ENCODE data around the gene RB1.

Gene RB1

DNA sequence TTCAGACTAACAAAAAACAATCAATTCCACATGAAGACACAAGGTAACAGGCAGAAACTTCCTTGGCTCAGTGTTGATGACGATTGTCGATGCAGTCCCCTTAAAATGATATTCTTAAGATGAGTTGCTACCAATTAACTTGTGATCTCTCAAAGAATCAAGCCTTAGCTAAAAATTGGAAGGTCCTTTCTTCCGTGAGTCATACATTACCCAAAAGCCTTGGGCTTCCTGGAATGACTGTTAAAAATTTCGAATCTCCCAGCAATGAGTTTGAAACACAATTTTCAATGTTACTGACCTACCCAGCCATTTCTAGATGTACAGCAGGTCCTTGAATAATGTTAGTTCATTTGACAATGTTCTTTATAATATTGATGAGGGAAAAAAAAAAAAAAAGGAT, 28.0 kb upstream of the RB1 start:
- no peak for TF ChIP-seq CTCF (IDR thresholded peaks at IDR 0.05)

DNA sequence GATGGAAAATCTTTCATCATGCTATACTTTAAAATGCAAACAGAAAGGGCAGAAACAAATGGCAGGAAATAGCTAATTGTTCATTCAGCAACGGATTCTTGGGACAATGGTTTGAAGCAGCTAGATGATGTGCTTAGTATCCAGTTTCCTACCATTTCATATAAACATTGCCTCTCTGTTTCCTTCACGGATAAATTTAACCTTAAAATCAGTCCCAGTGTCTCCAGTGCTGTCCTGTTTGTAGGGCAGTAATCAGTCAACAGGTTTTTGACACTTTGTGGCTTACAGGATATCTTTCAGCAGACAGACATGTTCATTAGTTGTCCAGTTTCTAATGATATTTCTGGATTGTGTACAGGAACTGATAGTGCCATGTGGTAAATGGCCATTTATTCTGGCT, 24.7 kb upstream of the RB1 start:
- no peak for TF ChIP-seq CTCF (IDR thresholded peaks at IDR 0.05)

GRCh38 chr13:48281556-48281955, 22.0 kb upstream of the RB1 start:
- no peak for TF ChIP-seq CTCF (IDR thresholded peaks at IDR 0.05)

GRCh38 chr13:48291730-48292129, 11.8 kb upstream of the RB1 start:
- TF ChIP-seq CTCF (IDR thresholded peaks at IDR 0.05): no peak

- TF ChIP-seq CTCF (IDR thresholded peaks at IDR 0.05): no peak
Observed at GRCh38 chr13:48292650-48293049, 10.9 kb upstream of the RB1 start.

DNA sequence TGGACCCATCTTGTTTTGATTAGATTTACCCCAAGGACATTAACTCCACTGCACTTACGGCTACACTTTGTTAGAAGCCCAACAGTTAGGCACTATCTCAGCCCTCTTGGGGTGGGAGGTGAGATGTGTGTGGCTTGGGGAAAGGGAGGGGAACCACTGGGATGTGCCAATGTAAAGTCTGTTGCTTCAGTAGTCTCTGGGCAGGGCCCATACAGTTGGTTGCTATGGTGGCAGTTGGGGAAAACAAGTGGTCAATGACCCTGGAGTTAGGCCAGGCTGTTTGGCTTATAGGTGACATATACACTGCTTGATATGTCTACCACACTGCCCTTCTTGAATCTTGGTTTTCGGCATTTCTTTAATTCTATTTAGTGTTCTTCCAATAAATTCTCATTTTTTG, 8.9 kb upstream of the RB1 start:
- TF ChIP-seq CTCF (IDR thresholded peaks at IDR 0.05): no peak

GRCh38 chr13:48295271-48295670, 8.3 kb upstream of the RB1 start:
- TF ChIP-seq CTCF (IDR thresholded peaks at IDR 0.05): no peak

DNA sequence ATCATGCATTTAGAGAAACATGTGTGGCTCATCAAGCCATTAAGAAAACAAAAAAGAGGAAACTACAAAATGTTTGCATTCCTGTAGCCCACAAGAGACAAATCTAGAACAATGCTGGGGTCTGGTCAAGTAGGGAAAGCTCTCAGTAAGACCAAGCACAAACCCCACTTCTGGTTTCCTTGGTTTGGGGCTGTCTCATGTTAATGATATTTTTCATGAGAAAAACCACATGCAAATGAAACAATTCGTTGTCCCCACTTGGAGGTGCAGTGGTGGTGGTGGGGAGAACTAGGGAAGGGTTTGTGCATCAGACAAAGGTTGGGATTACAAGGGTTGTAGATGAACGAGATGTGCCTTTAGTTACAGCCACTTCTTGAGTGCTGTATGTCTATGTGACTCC, 7.0 kb upstream of the RB1 start:
- no peak for TF ChIP-seq CTCF (IDR thresholded peaks at IDR 0.05)

All from LNCAP (cell line).